Measurements from ENCODE around the gene TYMP.

- TF ChIP-seq, protein P1, sequence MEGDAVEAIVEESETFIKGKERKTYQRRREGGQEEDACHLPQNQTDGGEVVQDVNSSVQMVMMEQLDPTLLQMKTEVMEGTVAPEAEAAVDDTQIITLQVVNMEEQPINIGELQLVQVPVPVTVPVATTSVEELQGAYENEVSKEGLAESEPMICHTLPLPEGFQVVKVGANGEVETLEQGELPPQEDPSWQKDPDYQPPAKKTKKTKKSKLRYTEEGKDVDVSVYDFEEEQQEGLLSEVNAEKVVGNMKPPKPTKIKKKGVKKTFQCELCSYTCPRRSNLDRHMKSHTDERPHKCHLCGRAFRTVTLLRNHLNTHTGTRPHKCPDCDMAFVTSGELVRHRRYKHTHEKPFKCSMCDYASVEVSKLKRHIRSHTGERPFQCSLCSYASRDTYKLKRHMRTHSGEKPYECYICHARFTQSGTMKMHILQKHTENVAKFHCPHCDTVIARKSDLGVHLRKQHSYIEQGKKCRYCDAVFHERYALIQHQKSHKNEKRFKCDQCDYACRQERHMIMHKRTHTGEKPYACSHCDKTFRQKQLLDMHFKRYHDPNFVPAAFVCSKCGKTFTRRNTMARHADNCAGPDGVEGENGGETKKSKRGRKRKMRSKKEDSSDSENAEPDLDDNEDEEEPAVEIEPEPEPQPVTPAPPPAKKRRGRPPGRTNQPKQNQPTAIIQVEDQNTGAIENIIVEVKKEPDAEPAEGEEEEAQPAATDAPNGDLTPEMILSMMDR (IDR thresholded peaks at IDR 0.05): no peak
- TF ChIP-seq POLR2AphosphoS5 (IDR thresholded peaks at IDR 0.05; ENCODE audit: low read depth, low read length): no peak
- TF ChIP-seq, protein P2, sequence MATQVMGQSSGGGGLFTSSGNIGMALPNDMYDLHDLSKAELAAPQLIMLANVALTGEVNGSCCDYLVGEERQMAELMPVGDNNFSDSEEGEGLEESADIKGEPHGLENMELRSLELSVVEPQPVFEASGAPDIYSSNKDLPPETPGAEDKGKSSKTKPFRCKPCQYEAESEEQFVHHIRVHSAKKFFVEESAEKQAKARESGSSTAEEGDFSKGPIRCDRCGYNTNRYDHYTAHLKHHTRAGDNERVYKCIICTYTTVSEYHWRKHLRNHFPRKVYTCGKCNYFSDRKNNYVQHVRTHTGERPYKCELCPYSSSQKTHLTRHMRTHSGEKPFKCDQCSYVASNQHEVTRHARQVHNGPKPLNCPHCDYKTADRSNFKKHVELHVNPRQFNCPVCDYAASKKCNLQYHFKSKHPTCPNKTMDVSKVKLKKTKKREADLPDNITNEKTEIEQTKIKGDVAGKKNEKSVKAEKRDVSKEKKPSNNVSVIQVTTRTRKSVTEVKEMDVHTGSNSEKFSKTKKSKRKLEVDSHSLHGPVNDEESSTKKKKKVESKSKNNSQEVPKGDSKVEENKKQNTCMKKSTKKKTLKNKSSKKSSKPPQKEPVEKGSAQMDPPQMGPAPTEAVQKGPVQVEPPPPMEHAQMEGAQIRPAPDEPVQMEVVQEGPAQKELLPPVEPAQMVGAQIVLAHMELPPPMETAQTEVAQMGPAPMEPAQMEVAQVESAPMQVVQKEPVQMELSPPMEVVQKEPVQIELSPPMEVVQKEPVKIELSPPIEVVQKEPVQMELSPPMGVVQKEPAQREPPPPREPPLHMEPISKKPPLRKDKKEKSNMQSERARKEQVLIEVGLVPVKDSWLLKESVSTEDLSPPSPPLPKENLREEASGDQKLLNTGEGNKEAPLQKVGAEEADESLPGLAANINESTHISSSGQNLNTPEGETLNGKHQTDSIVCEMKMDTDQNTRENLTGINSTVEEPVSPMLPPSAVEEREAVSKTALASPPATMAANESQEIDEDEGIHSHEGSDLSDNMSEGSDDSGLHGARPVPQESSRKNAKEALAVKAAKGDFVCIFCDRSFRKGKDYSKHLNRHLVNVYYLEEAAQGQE (IDR thresholded peaks at IDR 0.05; ENCODE audit: insufficient read depth in 1 of 2, low read depth in 2 of 2, low read length in 1 of 2): no peak
Observed at GRCh38 chr22:50507421-50507990, 22.3 kb downstream of the TYMP start, which contains the start of gene LMF2.
